GM18868 (cell line): ENCODE measurements around the gene SLC24A3.

Source experiments
- ATAC-seq: cut with Tn5 transposase; IDR thresholded peaks from one replicate; pipeline ENCODE4 v1.9.1; 2021; ENCODE audit warnings: mild to moderate bottlenecking, moderate library complexity; ENCODE audit not compliant: unreplicated experiment

Gene SLC24A3

GRCh38 chr20:19568128-19568527 lies 355.7 kb downstream of the SLC24A3 start:
- ATAC-seq = no peak

GRCh38 chr20:19571996-19572395 lies 359.6 kb downstream of the SLC24A3 start:
- ATAC-seq = no peak

GRCh38 chr20:19577692-19578091 lies 365.2 kb downstream of the SLC24A3 start:
- ATAC-seq = no peak

DNA sequence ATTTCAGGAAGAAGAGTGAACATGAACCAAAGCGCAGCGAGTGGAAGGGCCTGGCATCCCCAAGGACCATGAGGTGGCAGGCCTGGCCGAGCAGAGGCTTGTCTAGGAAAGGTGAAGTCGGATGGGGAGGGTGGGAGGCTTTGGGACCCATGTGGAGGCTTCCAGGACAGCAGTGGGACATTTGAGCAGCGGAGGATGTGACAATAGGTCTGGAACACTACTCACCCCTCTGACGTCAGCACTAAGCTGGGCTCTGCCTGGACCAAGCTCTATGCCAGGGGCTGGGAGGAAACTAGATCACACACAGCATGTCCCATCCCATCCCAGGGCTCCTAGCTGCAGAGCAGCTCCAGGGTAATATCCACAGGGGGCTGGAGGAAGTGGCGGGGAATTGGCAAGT lies 370.3 kb downstream of the SLC24A3 start:
- ATAC-seq = no peak

GRCh38 chr20:19583532-19584175 lies 371.2 kb downstream of the SLC24A3 start:
- peak; percentile 80 for ATAC-seq

DNA sequence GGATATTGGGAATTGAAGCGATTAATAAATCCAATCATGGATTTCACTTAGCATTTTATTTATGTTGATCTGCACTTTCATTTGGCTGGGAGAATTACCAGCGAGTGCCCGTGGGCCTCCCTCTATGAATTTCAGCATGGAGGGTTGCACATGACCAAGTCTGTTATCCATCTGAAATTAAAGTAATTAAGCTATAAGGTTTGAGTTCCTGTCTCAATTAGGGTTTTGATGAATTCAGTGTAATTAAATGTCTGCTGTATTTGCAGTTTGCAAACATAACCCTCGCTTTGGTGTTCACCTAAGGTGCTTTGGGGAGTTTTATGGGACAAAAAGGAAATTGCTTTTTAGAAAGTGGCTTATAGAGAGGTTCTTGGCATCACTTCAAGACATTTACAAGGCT lies 375.8 kb downstream of the SLC24A3 start:
- no peak for ATAC-seq

DNA sequence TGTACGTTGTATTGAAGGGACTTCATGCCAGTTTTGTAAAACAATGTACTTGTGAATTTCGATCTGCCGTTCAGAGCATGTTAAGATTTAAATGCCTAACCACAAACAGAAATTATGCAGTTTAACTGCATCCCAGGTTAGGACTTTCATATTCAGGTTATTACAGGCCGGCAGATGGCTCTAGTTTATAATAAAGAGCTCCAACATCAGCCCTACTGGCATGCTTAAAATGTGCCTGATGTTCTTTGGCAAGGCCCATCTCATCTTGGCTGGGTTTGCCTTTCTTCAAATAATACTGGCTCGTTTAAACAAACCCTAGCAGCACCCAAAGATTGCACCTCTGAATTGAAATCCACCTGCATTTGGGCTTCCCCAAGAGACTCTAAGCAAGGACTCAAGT lies 376.3 kb downstream of the SLC24A3 start:
- ATAC-seq = no peak

DNA sequence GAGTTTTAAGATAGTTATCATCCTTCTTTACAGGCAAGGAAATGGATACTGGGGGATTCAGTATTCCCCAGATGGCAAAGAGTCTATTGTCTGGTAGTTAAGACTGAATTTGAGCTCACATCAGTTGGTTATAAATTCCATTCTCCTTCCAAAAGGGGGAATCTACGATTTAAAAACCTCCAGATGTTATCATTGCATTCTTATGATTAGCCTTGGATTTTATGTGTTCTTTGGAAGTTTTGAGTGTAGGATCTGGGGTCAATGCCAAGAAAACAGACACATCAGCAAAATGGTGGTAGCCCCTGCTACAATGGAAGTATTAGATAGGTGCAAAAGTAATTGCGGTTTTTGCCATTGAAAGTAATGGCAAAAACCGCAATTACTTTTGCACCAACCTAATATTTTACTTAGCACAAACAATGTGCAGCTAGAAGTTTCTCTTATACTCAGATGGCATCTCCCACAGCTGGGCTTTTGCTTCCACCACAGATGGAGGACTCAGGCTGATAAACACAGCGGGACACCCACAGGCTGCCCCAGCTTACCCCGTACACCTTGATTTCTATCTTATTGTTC lies 377.4 kb downstream of the SLC24A3 start:
- no peak for ATAC-seq

DNA sequence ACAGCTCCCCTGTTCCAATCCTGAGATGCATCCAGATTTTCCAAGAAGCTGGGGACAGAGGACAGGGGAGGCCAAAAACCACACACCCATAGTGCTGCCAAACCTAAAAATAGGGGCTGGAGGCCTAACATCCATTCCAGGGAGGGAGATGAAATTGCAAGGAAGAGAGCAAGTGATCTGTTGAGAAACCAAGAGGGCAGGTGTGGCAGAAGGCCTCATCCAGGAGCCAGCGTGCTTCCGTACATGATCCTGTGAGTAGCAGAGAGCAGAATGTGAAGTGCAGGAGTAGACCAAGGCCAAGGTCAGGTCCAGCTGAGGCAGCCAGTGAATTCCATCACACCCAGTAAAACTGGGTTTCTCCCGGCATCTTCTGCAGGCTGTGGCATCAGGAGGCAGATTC lies 377.9 kb downstream of the SLC24A3 start:
- ATAC-seq = no peak

DNA sequence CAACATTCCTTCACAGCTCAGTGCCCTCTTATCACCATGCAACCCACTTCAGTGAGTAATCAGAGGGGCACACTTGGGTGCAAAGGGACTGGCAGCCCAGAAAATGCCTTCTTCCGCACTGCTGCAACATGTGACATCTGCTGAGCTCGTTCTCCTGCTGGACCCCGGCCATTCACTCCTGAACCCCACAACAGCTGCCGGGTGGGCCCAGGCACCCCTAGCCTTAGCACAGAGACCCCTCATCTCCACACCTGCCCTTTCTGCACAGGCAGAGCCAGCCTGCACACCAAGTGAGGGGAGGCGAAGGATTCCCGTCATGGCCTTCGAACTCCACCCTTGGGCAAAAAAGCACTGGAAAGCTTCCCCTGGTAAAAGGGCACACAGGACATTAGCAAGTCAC lies 381.3 kb downstream of the SLC24A3 start:
- no peak for ATAC-seq

DNA sequence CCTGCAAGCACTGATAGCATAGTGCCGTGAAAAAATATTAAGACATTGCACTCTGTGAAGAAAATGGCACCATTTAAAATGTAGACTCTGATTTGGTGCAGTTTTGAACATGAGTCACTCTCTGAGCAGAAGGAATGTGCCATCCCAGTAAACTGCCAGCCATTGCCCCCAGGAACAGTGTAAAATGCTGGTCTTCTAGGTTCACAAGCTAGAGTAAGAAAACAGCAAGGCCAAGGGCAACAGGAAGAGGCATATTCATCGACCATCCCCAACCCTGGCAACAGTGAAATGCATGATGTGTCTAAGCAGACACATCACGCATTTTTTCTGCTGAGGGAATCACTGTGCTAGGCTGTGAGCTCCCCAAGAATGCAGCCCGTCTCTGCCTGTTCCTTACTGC lies 382.5 kb downstream of the SLC24A3 start:
- ATAC-seq = no peak

- ATAC-seq = no peak
These were observed 385.8 kb downstream of the SLC24A3 start for GRCh38 chr20:19598117-19598850.

GRCh38 chr20:19599200-19599599 lies 386.8 kb downstream of the SLC24A3 start:
- no peak for ATAC-seq

DNA sequence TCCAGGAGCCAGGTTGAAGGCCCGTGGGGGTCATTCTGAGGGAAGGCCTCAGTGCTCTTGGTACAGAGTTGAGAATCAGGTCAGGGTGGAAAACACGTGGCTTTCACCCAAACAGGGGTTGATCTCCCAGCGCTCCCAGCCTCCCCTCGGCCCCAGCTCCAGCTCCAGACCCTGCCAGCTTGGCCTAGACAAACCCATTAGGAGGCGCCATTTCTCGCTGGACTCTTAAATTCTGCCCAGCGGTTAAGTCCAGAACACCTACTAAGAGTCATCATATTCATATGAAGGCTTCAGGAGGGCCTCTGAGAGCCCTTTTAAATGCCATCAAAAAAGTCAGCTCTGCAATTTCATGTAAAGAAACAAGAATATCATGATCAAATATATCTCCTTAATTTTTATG lies 387.6 kb downstream of the SLC24A3 start:
- no peak for ATAC-seq

DNA sequence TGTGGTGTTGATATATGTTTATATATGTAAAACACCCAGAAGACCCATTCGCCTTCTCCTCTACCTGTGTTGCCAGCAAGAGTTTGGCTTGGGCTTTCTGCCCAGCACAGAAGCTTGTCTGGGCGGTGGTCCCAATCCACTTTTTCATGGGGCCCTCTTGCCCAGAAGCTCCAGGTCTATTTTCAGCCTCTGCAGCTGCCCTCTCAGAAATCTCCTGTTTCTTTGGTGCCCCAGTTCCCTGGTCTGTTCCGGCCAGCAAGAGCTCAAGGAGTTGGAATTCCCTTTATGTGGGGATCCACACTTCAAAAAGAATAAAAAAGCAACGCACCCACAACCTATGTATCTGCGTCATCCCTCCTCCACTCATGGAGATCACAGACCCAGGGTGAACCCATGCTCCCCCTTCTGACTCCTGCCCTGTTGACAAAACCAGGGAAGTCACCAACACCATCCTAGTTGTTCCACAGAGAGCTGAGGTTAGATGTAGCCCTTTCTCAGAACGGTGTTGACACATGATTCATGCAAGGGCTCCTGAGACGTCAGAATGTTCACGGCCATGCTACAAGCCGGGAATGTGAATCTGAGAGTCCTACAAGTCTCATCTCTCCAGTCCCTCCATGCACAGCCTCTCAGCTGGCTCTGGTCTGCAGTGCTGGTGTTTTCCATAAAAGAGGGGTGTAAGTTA lies 388.8 kb downstream of the SLC24A3 start:
- no peak for ATAC-seq

GRCh38 chr20:19602675-19603375 lies 390.4 kb downstream of the SLC24A3 start:
- no peak for ATAC-seq

GRCh38 chr20:19603376-19603750 lies 390.9 kb downstream of the SLC24A3 start:
- ATAC-seq = no peak

DNA sequence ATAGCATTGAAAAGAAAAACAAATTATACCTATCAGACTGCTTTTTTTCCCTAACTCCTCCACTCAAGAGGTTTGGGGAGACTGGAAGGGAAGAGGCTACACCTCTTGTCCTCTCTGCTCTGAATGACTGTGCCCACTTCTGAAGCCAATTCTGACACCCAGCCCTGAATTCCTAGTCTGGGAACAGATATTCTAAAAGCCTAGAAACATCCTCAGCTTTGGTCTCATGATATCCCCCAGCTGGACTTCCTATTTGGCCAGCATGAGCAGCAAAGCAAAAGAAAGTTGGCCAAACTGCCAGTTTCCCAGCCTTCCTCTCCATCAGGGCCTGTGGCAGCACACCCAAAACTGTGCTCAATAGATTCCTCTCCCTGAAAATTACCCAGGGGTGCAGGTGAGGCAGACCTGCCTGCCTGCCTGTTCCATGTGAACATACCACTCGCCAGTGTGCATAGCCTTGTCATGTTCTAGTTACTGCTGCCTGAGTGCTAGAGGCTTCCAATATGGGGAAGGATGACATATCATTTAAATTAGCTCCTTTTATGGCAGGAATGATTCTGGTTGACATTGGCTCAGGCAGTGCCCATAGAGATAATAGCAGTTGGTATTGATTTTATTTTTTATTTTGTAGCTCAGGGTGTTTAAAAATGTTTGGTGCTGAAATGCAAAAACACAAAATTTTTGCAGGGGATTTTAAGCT lies 393.5 kb downstream of the SLC24A3 start:
- no peak for ATAC-seq

DNA sequence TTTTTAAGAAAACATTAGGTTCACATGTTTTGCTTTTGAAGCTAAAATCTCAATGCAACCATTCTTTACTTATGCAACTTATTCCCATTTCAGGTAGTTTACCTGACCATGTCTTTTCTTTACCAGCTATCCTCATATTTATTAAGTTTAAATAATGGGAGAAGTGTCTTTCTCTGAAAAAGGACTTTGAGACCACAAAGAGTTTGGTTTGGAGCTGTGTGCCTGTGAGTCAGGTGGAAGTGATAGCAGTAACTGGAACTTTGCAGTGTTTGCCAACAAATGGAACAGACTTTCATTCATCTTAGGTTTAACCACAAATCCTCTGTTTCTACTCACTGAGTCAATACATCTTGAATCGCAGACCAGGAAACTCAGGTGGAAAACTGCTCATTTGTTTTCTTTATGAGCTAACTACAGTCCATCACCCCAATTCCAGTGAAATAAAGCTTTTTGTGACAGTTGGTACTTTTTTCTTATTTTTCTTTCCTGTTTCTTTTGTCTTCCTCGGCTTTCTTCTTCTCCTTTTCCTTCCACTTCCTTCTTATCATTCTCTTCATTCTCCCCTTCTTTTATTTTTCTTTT lies 397.3 kb downstream of the SLC24A3 start:
- no peak for ATAC-seq

- ATAC-seq = no peak
These were observed 403.2 kb downstream of the SLC24A3 start for GRCh38 chr20:19615629-19616028.
